Neuronal stem cell (in vitro differentiated cells): ENCODE results near the gene ZNF787.
A peak's percentile ranks its signal among the peaks of the same experiment; 100 is the strongest.
"Not testable (repeated sequence)": the region's sequence is repeated elsewhere in the genome, so short reads cannot be mapped to it uniquely, and the experiment has no call there.

Experiments
- DNase-seq: peaks from one replicate; pipeline ENCODE4 v3.0.0-alpha.2; 2013; ENCODE audit warnings: low spot score
- H2AFZ ChIP-seq: one replicate; pipeline ENCODE4 v1.6.1; 2013; ENCODE audit warnings: mild to moderate bottlenecking, low read length, inconsistent platforms
- H2AK5ac ChIP-seq: 2 replicates; pipeline ENCODE4 v1.6.1; 2013; ENCODE audit warnings: low read depth, mild to moderate bottlenecking, inconsistent platforms, low read length, moderate library complexity, mixed read lengths
- H2BK120ac ChIP-seq: 2 replicates; pipeline ENCODE4 v1.6.1; 2013; ENCODE audit warnings: low read depth, mild to moderate bottlenecking, inconsistent platforms, low read length, moderate library complexity, mixed read lengths
- H2BK12ac ChIP-seq: one replicate; pipeline ENCODE4 v1.6.1; 2013; ENCODE audit warnings: low read length, inconsistent platforms
- H2BK15ac ChIP-seq: 2 replicates; pipeline ENCODE4 v1.6.1; 2013; ENCODE audit warnings: mild to moderate bottlenecking, low read length, inconsistent platforms, mixed read lengths
- H2BK5ac ChIP-seq: one replicate; pipeline ENCODE4 v1.6.1; 2013; ENCODE audit warnings: inconsistent platforms, mild to moderate bottlenecking, low read length, moderate library complexity
- H3K14ac ChIP-seq: one replicate; pipeline ENCODE4 v1.6.1; 2013; ENCODE audit warnings: low read length, inconsistent platforms
- H3K18ac ChIP-seq: 2 replicates; pipeline ENCODE4 v1.6.1; 2013; ENCODE audit warnings: low read length, inconsistent platforms
- H3K23ac ChIP-seq: 2 replicates; pipeline ENCODE4 v1.6.1; 2013; ENCODE audit warnings: low read depth, mild to moderate bottlenecking, mixed read lengths, low read length, inconsistent platforms; ENCODE audit not compliant: poor library complexity
- H3K27ac ChIP-seq: replicated peaks from 3 replicates; pipeline ENCODE4 v1.5.1; 2013; ENCODE audit warnings: low read length, inconsistent platforms
- H3K27me3 ChIP-seq, 3 experiments: 2 replicates each; pipeline ENCODE4 v1.6.1; 2013; ENCODE audit warnings: low read length in 3 of 3, mild to moderate bottlenecking in 2 of 3, inconsistent platforms in 1 of 3, low read depth in 1 of 3, mixed read lengths in 1 of 3, moderate library complexity in 1 of 3; ENCODE audit not compliant: control insufficient read depth in 3 of 3, insufficient read depth in 3 of 3
- H3K36me3 ChIP-seq, 2 donors: replicated peaks in 1 of 2; 2 replicates each; pipeline ENCODE4 v1.6.1; 2013; ENCODE audit warnings: low read length in 2 of 2; ENCODE audit not compliant: control insufficient read depth in 2 of 2, insufficient read depth in 2 of 2
- H3K4ac ChIP-seq: 2 replicates; pipeline ENCODE4 v1.6.1; 2013; ENCODE audit warnings: inconsistent platforms, mild to moderate bottlenecking, low read length, moderate library complexity
- H3K4me1 ChIP-seq, 2 donors: 1 replicate in 1 of 2; 2 replicates in 1 of 2; pipeline ENCODE4 v1.6.1; 2013; ENCODE audit warnings: low read length in 2 of 2, low read depth in 1 of 2; ENCODE audit not compliant: control insufficient read depth in 2 of 2, insufficient read depth in 1 of 2
- H3K4me2 ChIP-seq: one replicate; pipeline ENCODE4 v1.6.1; 2013; ENCODE audit warnings: mild to moderate bottlenecking, low read length, inconsistent platforms; ENCODE audit not compliant: insufficient read depth, poor library complexity, severe bottlenecking
- H3K4me3 ChIP-seq, 2 donors: 2 replicates each; pipeline ENCODE4 v1.5.1; 2013; ENCODE audit warnings: low read length in 2 of 2, mild to moderate bottlenecking in 2 of 2, inconsistent platforms in 1 of 2, moderate library complexity in 1 of 2
- H3K79me1 ChIP-seq: one replicate; pipeline ENCODE4 v1.6.1; 2013; ENCODE audit warnings: low read depth, mild to moderate bottlenecking, inconsistent platforms, low read length, moderate library complexity
- H3K9ac ChIP-seq: one replicate; pipeline ENCODE4 v1.6.1; 2013; ENCODE audit warnings: mild to moderate bottlenecking, low read depth, low read length, inconsistent platforms; ENCODE audit not compliant: poor library complexity
- H3K9me3 ChIP-seq, 2 donors: replicated peaks in 1 of 2; 2 replicates each; pipeline versions ENCODE3 to v1.6.1; 2013; ENCODE audit warnings: low read length in 2 of 2, mild to moderate bottlenecking in 2 of 2, inconsistent platforms in 1 of 2, low read depth in 1 of 2, mixed read lengths in 1 of 2, moderate library complexity in 1 of 2; ENCODE audit not compliant: control insufficient read depth in 2 of 2, insufficient read depth in 1 of 2
- H4K8ac ChIP-seq: one replicate; pipeline ENCODE4 v1.6.1; 2013; ENCODE audit warnings: low read depth, mild to moderate bottlenecking, inconsistent platforms, low read length, moderate library complexity
- H4K91ac ChIP-seq: one replicate; pipeline ENCODE4 v1.6.1; 2013; ENCODE audit warnings: low read length, low read depth, mild to moderate bottlenecking, inconsistent platforms; ENCODE audit not compliant: poor library complexity
- WGBS, 2 donors: extraction: QIAGEN DNeasy Blood & Tissue Kit; methylation state at CpG; one replicate each; pipeline ENCODE4 v1.1.7; 2013; ENCODE audit warnings: missing lambda C conversion rate in 2 of 2, mixed read lengths in 1 of 2; ENCODE audit not compliant: insufficient read length in 2 of 2, insufficient replicate concordance in 1 of 2; ENCODE audit errors: extremely low coverage in 2 of 2; 5-methylcytosine and 5-hydroxymethylcytosine counted together

The ZNF787 gene

DNA sequence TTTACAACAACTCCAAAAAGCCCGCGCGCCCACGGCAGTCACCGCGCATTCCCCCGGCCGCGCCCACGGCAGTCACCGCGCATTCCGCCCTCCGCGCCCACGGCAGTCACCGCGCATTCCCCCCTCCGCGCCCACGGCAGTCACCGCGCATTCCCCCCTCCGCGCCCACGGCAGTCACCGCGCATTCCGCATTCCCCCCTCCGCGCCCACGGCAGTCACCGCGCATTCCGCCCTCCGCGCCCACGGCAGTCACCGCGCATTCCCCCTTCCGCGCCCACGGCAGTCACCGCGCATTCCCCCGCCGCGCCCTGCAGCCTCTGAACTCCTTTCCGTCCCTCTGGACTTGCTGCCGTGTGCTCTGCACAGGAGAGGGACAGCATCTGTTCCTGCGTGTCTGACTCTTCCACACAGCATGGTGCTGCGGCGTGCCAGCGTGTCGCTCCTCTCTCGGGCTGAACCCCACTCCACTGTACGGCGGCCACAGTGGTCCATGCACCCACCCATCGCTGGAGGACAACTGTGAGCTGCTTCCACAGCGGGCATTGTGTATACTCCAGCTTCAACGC lies 15.2 kb downstream of the ZNF787 start:
- not testable (repeated sequence) for H4K91ac ChIP-seq, H2BK15ac ChIP-seq, H3K14ac ChIP-seq, H3K9me3 ChIP-seq, H2AFZ ChIP-seq, H3K27ac ChIP-seq, H3K4ac ChIP-seq, H3K27me3 ChIP-seq, H3K4me2 ChIP-seq, H2BK120ac ChIP-seq, H3K9ac ChIP-seq, H3K4me3 ChIP-seq, DNase-seq, H2BK12ac ChIP-seq
- Histone ChIP-seq H3K18ac (peak overlapping the region; percentile 90), H3K4me1 (peaks cover 9 to 24% of the 10 kb centered on the region in 2 donors), H3K79me1 (peaks cover 50% of the 10 kb centered on the region), H4K8ac (peak overlapping the region; percentile 43), H3K36me3 (peaks cover 14 to 48% of the 10 kb centered on the region in 2 donors), H2AK5ac (peak overlapping the region; percentile 47), H2BK5ac (peak overlapping the region; percentile 66), H3K23ac (peak overlapping the region; percentile 2)
- WGBS, 2 donors = no CpG with 5 or more reads among the region's 61 CpGs

DNA sequence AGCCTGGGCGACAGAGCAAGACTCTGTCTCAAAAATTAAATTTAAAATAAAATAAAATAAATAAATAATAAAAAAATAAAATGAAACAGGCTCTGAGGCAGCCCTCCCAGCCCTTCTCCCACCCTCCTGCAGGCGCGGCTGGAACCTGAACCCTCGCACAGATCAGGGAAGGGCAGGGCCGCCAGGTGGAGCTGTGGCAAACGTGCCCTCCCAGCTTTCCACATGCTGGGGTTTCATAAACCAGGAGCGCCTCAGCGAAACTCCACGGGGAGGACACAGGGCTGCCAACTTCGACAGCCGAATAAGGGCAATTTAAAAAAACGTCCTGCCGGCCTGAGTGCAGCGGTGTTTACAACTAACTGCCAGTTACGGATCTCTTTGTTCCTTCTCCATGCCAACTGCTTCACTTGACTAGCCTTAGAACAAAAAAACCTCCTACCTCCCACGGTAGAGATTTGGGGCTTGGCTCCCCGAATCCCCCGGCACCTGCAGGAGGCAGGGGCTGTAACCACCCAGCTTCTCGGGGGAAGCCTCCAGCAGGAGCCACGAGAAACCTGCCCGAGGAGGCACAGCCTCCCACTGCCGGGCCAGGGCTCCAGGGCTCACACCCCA lies 15.9 kb downstream of the ZNF787 start:
- H3K27me3 ChIP-seq = no peaks in the 10 kb centered on the region
- H3K4me2 ChIP-seq = no peak overlapping the region
- no peak overlapping the region for H3K14ac ChIP-seq
- H2BK12ac ChIP-seq = no peak overlapping the region
- H3K79me1 ChIP-seq = peaks cover 57% of the 10 kb centered on the region
- peak overlapping the region; percentile 43 for H3K23ac ChIP-seq
- no peak overlapping the region for H2AFZ ChIP-seq
- WGBS, 2 donors = no CpG with 5 or more reads among the region's 22 CpGs
- H3K4me3 ChIP-seq = no peak overlapping the region
- DNase-seq = peak; percentile 51
- H3K27ac ChIP-seq = peak overlapping the region; percentile 72
- peak overlapping the region; percentile 66 for H2BK5ac ChIP-seq
- H3K9ac ChIP-seq = no peak overlapping the region
- H3K18ac ChIP-seq = peak overlapping the region; percentile 90
- H3K4me1 ChIP-seq = peaks cover 3 to 21% of the 10 kb centered on the region in 2 donors
- peaks cover 15 to 54% of the 10 kb centered on the region in 2 donors for H3K36me3 ChIP-seq
- no peak overlapping the region for H2BK15ac ChIP-seq
- no peak overlapping the region for H4K91ac ChIP-seq
- H3K9me3 ChIP-seq = peaks cover 2 to 4% of the 10 kb centered on the region in 2 donors
- H3K4ac ChIP-seq = no peak overlapping the region
- H2AK5ac ChIP-seq = no peak overlapping the region
- no peak overlapping the region for H2BK120ac ChIP-seq
- H4K8ac ChIP-seq = no peak overlapping the region

DNA sequence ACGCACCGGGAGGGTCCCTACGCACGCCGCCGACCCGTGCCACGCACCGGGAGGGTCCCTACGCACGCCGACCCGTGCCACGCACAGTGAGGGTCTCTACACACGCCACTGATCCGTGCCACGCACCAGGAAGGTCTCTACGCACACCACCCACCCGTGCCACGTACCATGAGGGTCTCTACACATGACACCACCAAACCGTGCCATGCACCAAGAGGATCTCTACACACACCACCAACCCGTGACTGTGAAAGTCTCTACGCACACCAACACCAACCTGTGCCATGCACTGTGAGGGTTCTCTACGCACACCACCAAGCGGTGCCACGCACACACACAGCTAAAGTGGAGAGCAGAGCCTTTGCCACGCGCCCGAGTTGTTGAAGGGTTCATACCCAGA lies 16.7 kb downstream of the ZNF787 start:
- Histone ChIP-seq H3K9ac (no peak overlapping the region), H2BK120ac (no peak overlapping the region), H2AK5ac (peak overlapping the region; percentile 59), H3K4me1 (peaks cover 3 to 21% of the 10 kb centered on the region in 2 donors), H3K18ac (peak overlapping the region; percentile 87), H3K4me2 (no peak overlapping the region), H2BK15ac (peak overlapping the region; percentile 14), H3K36me3 (peaks cover 21 to 60% of the 10 kb centered on the region in 2 donors), H2AFZ (no peak overlapping the region), H4K8ac (peak overlapping the region; percentile 33), H2BK12ac (no peak overlapping the region), H2BK5ac (no peak overlapping the region), H3K4me3 (peak overlapping the region in 1 of 2 donors; percentile 55), H4K91ac (no peak overlapping the region), H3K14ac (peak overlapping the region; percentile 49), H3K27ac (no peak overlapping the region), H3K79me1 (peaks cover 61% of the 10 kb centered on the region), H3K23ac (no peak overlapping the region), H3K4ac (no peak overlapping the region), H3K9me3 (peaks cover 2 to 9% of the 10 kb centered on the region in 2 donors), H3K27me3 (no peaks in the 10 kb centered on the region)
- WGBS, 2 donors = no CpG with 5 or more reads among the region's 29 CpGs
- DNase-seq = no peak

DNA sequence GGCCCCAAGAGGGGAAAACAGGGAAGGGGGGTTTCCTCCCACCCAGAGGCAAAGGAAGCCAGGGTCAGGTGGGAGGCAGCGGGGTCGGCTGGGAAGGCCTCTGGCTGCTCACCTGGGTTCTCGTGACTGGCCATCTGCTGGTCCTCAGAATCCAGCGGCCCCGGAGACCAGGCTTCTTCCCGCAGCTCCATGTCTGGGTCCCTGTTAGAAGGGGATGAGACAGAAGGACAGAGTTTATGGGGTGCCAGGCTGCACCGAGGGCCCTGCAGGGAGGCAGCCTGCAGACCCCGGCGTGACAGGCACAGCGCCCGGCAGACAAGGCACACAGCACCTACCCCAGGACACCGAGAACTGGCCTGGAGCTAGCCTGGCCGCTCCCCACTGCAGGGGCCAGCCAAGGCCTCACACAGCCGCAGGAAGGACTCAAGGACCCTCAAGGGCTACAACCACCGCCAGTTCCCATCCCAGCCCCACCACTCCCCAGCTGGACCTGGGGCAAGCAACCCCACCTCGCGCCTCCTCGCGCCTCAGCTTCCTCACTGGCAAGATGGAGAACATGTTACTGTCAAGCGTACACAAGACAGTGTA lies 18.0 kb downstream of the ZNF787 start:
- Histone ChIP-seq H3K14ac (peak overlapping the region; percentile 71), H3K9ac (peak overlapping the region; percentile 60), H3K79me1 (peaks cover 58% of the 10 kb centered on the region), H3K9me3 (peaks cover 6 to 9% of the 10 kb centered on the region in 2 donors), H3K23ac (peak overlapping the region; percentile 85), H3K36me3 (peaks cover 28 to 67% of the 10 kb centered on the region in 2 donors), H2AFZ (no peak overlapping the region), H2BK12ac (no peak overlapping the region), H3K27ac (no peak overlapping the region), H3K18ac (peak overlapping the region; percentile 83), H3K27me3 (no peaks in the 10 kb centered on the region), H3K4ac (no peak overlapping the region), H2BK5ac (no peak overlapping the region), H2BK120ac (no peak overlapping the region), H2AK5ac (no peak overlapping the region), H3K4me3 (no peak overlapping the region), H4K91ac (no peak overlapping the region), H3K4me1 (peaks cover 0 to 15% of the 10 kb centered on the region in 2 donors), H3K4me2 (no peak overlapping the region), H2BK15ac (no peak overlapping the region), H4K8ac (no peak overlapping the region)
- no CpG with 5 or more reads among the region's 20 CpGs for WGBS, 2 donors
- DNase-seq = no peak
